Smooth muscle cell (in vitro differentiated cells): ENCODE results near the gene CSPG5. TPM values are rescaled to one million over a fixed set of nuclear protein-coding genes. Genes with fewer than 3 reads are reported as not detected.
A peak's percentile ranks its signal among the peaks of the same experiment; 100 is the strongest.

Source experiments
- DNase-seq: peaks from one replicate; lab custom pipeline; 2025; ENCODE audit not compliant: unreplicated experiment; lab: John Stamatoyannopoulos, UW
- H2AFZ ChIP-seq: fragments of 200-600 bp; sonication (generic); 2 replicates; pipeline ENCODE4 v1.6.0; 2016; ENCODE audit warnings: antibody characterized with exemption, low read depth, mild to moderate bottlenecking
- H3F3A ChIP-seq: fragments of 200-600 bp; sonication (generic); 2 replicates; pipeline ENCODE4 v1.6.0; 2017; ENCODE audit warnings: antibody characterized with exemption, low read depth
- H3K27ac ChIP-seq: fragments of 200-600 bp; sonication (generic); 2 replicates; pipeline ENCODE4 v1.5.1; 2016; ENCODE audit warnings: low read depth, mild to moderate bottlenecking
- H3K27me3 ChIP-seq: fragments of 200-600 bp; sonication (generic); 2 replicates; pipeline ENCODE4 v1.6.1; 2016; ENCODE audit warnings: low read depth, mild to moderate bottlenecking
- H3K36me3 ChIP-seq: fragments of 200-600 bp; sonication (generic); 2 replicates; pipeline ENCODE4 v1.5.1; 2016; ENCODE audit warnings: low read depth
- H3K4me1 ChIP-seq: fragments of 200-600 bp; sonication (generic); 2 replicates; pipeline ENCODE4 v1.5.1; 2016; ENCODE audit warnings: low read depth
- H3K4me2 ChIP-seq: fragments of 200-600 bp; sonication (generic); 2 replicates; pipeline ENCODE4 v1.6.0; 2016; ENCODE audit warnings: mild to moderate bottlenecking
- H3K4me3 ChIP-seq: fragments of 200-600 bp; sonication (generic); 2 replicates; pipeline ENCODE4 v1.5.1; 2016; ENCODE audit warnings: mild to moderate bottlenecking
- H3K79me2 ChIP-seq: fragments of 200-600 bp; sonication (generic); 2 replicates; pipeline ENCODE4 v1.6.0; 2016; ENCODE audit warnings: low read depth, mild to moderate bottlenecking
- H3K9ac ChIP-seq: fragments of 200-600 bp; sonication (generic); 2 replicates; pipeline ENCODE4 v1.6.0; 2016; ENCODE audit warnings: low read depth
- H3K9me3 ChIP-seq: fragments of 200-600 bp; sonication (generic); replicated peaks from 2 replicates; pipeline ENCODE4 v1.5.1; 2016; ENCODE audit warnings: low read depth
- H4K20me1 ChIP-seq: fragments of 200-600 bp; sonication (generic); 2 replicates; pipeline ENCODE4 v1.6.0; 2016; ENCODE audit warnings: low read depth
- CTCF ChIP-seq: fragments of 200-600 bp; sonication (generic); IDR thresholded peaks from 2 replicates; pipeline ENCODE4 v1.5.1; 2017; ENCODE audit warnings: borderline replicate concordance, mild to moderate bottlenecking, antibody characterized with exemption; ENCODE audit not compliant: insufficient read depth, poor library complexity, severe bottlenecking
- WGBS: methylation state at CpG from one replicate; pipeline ENCODE4 v1.1.7; 2016; ENCODE audit warnings: low lambda C conversion rate; 5-methylcytosine and 5-hydroxymethylcytosine counted together
- polyA plus RNA-seq: library from polyadenylated mRNA; unstranded; fragments of >200 nt; fragmentation: Nextera tagmentation; extraction: Ambion mirVana; gene quantifications from 2 replicates; pipeline ENCODE4 v1.2.1, GENCODE V29; 2016
- total RNA-seq: library from RNA; depleted of rRNA; stranded (reverse); fragments of >200 nt; gene quantifications from 2 replicates; pipeline ENCODE4 v1.2.3, GENCODE V29; 2014

The CSPG5 gene
- total and polyA plus RNA-seq, 2 experiments from 2014 or later: 0.35 to 1.3 TPM

- DNase-seq: no peak
- H3K4me3 ChIP-seq: no peak overlapping the region
- no peaks in the 10 kb centered on the region for H3K27me3 ChIP-seq
- H2AFZ ChIP-seq: no peak overlapping the region
- no peaks in the 10 kb centered on the region for H3K4me1 ChIP-seq
- H3K4me2 ChIP-seq: no peak overlapping the region
- H3K27ac ChIP-seq: no peak overlapping the region
- no peaks in the 10 kb centered on the region for H3K9me3 ChIP-seq
- TF ChIP-seq CTCF: no peak
- H3F3A ChIP-seq: no peaks in the 10 kb centered on the region
- H3K79me2 ChIP-seq: no peaks in the 10 kb centered on the region
- no peak overlapping the region for H3K9ac ChIP-seq
- 74% methylated on average over 4 of the region's 4 CpGs for WGBS
- no peaks in the 10 kb centered on the region for H4K20me1 ChIP-seq
- no peaks in the 10 kb centered on the region for H3K36me3 ChIP-seq
Observed at GRCh38 chr3:47523310-47524073, 55.2 kb downstream of the CSPG5 start.

- peak; percentile 38 for DNase-seq
- Histone ChIP-seq H3K4me2 (peak overlapping the region; percentile 40), H3K36me3 (no peaks in the 10 kb centered on the region)
Observed at GRCh38 chr3:47522082-47522987, 56.3 kb downstream of the CSPG5 start.

GRCh38 chr3:47520756-47521155 lies 57.9 kb downstream of the CSPG5 start:
- H3K27me3 ChIP-seq: no peaks in the 10 kb centered on the region
- H3K9ac ChIP-seq: no peak overlapping the region
- no peaks in the 10 kb centered on the region for H3K4me1 ChIP-seq
- no peak for DNase-seq
- no peak overlapping the region for H3K27ac ChIP-seq
- no peaks in the 10 kb centered on the region for H3K79me2 ChIP-seq
- TF ChIP-seq CTCF: no peak
- H3K4me3 ChIP-seq: no peak overlapping the region
- H3F3A ChIP-seq: no peaks in the 10 kb centered on the region
- no peak overlapping the region for H3K4me2 ChIP-seq
- no peaks in the 10 kb centered on the region for H4K20me1 ChIP-seq
- H2AFZ ChIP-seq: no peak overlapping the region
- H3K9me3 ChIP-seq: no peaks in the 10 kb centered on the region
- H3K36me3 ChIP-seq: no peaks in the 10 kb centered on the region

More at GRCh38 chr3:47522082-47522987, 56.3 kb downstream of the CSPG5 start:
- Histone ChIP-seq H3K27ac (no peak overlapping the region), H3K27me3 (no peaks in the 10 kb centered on the region), H3F3A (no peaks in the 10 kb centered on the region), H4K20me1 (no peaks in the 10 kb centered on the region), H2AFZ (peak overlapping the region; percentile 6), H3K9ac (no peak overlapping the region), H3K79me2 (no peaks in the 10 kb centered on the region), H3K4me1 (no peaks in the 10 kb centered on the region), H3K4me3 (no peak overlapping the region), H3K9me3 (no peaks in the 10 kb centered on the region)
- 42% methylated on average over 15 of the region's 15 CpGs for WGBS
- peak; percentile 88 for TF ChIP-seq CTCF
